Heart left ventricle (tissue), 13 donors: Measurements from ENCODE around the gene ELAVL1.

Experiments
- POLR2A ChIP-seq, 2 donors: fragments of 450-650 bp; IDR thresholded peaks; one replicate each; pipeline ENCODE4 v1.6.1; 2017; ENCODE audit warnings: antibody characterized with exemption in 2 of 2, mild to moderate bottlenecking in 2 of 2, moderate library complexity in 2 of 2
- TF ChIP-seq, protein P1 (sequence below), 12 donors: fragments of 200-600 bp; sonication (generic) in 4 of 12; IDR thresholded peaks; one replicate each; pipeline versions ENCODE4 v1.5.0 to v1.8.0; 2018 to 2022; ENCODE audit warnings: antibody characterized with exemption in 12 of 12, mild to moderate bottlenecking in 5 of 12
- donor health status: ischemic (EF 13 %, LVEDD 7.1; RV severe dilation, severe dysfunction).
- donor health status: DM: no; HTN: yes; CAD: no.
- donor health status: DM: no; HTN: no; CAD: no.
- donor health status: ischemic (EF 25% LVEDD 6.9; RV normal size, moderate dysfunction).
- donor health status: ischemic (EF 25% LVEDD 5.7; RV mildly dilated, moderate dysfunction).
- donor health status: ischemic (EF 35%, LVEDD 5.7; RV mildly dilated, moderate dysfunction).
- donor health status: nonischemic (EF 11% LVEDD 7.7; RV severe dilation, severe dysfunction).
- donor health status: DM: yes; HTN: yes; CAD: no.
- donor health status: PGD.
- donor health status: ischemic (EF 29% LVEDD 5.4; RV normal size, mild dysfunction).
- donor health status: nonischemic (EF 23%, LVEDD 6.1; RV moderate dilation, normal function).

DNA sequence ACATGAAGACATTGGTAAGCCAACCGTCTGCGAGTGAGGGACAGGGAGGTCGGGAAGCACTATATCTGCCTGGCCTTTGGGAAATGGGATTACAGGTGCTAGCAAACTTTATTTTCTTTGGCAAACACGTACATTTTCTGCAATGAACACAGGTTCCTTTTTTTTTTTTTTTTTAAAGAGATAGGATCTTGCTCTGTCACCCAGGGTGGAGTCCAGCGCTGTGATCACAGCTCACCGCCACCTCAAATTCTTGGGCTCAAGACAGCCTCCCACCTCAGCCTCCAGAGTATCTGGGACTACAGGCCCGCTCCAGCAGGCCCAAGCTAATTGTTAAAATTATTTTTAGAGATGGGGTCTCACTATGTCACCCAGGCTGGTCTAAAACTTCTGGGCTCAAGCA lies 24.2 kb downstream of the ELAVL1 start:
- TF ChIP-seq, protein P1, sequence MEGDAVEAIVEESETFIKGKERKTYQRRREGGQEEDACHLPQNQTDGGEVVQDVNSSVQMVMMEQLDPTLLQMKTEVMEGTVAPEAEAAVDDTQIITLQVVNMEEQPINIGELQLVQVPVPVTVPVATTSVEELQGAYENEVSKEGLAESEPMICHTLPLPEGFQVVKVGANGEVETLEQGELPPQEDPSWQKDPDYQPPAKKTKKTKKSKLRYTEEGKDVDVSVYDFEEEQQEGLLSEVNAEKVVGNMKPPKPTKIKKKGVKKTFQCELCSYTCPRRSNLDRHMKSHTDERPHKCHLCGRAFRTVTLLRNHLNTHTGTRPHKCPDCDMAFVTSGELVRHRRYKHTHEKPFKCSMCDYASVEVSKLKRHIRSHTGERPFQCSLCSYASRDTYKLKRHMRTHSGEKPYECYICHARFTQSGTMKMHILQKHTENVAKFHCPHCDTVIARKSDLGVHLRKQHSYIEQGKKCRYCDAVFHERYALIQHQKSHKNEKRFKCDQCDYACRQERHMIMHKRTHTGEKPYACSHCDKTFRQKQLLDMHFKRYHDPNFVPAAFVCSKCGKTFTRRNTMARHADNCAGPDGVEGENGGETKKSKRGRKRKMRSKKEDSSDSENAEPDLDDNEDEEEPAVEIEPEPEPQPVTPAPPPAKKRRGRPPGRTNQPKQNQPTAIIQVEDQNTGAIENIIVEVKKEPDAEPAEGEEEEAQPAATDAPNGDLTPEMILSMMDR (IDR thresholded peaks at IDR 0.05): no peak
- TF ChIP-seq POLR2A (IDR thresholded peaks at IDR 0.05): no peak
